Smooth muscle cell (in vitro differentiated cells): ENCODE data around the gene PPP2R2B. TPM values are rescaled to one million over a fixed set of nuclear protein-coding genes. Genes with fewer than 3 reads are reported as not detected.
A peak's percentile ranks its signal among the peaks of the same experiment; 100 is the strongest.
"Not testable (repeated sequence)": the region's sequence is repeated elsewhere in the genome, so short reads cannot be mapped to it uniquely, and the experiment has no call there.

ENCODE experiments used
- DNase-seq: peaks from one replicate; lab custom pipeline; 2025; ENCODE audit not compliant: unreplicated experiment; lab: John Stamatoyannopoulos, UW
- H2AFZ ChIP-seq: fragments of 200-600 bp; sonication (generic); 2 replicates; pipeline ENCODE4 v1.6.0; 2016; ENCODE audit warnings: antibody characterized with exemption, low read depth, mild to moderate bottlenecking
- H3F3A ChIP-seq: fragments of 200-600 bp; sonication (generic); 2 replicates; pipeline ENCODE4 v1.6.0; 2017; ENCODE audit warnings: antibody characterized with exemption, low read depth
- H3K27ac ChIP-seq: fragments of 200-600 bp; sonication (generic); 2 replicates; pipeline ENCODE4 v1.5.1; 2016; ENCODE audit warnings: low read depth, mild to moderate bottlenecking
- H3K27me3 ChIP-seq: fragments of 200-600 bp; sonication (generic); 2 replicates; pipeline ENCODE4 v1.6.1; 2016; ENCODE audit warnings: low read depth, mild to moderate bottlenecking
- H3K36me3 ChIP-seq: fragments of 200-600 bp; sonication (generic); 2 replicates; pipeline ENCODE4 v1.5.1; 2016; ENCODE audit warnings: low read depth
- H3K4me1 ChIP-seq: fragments of 200-600 bp; sonication (generic); 2 replicates; pipeline ENCODE4 v1.5.1; 2016; ENCODE audit warnings: low read depth
- H3K4me2 ChIP-seq: fragments of 200-600 bp; sonication (generic); 2 replicates; pipeline ENCODE4 v1.6.0; 2016; ENCODE audit warnings: mild to moderate bottlenecking
- H3K4me3 ChIP-seq: fragments of 200-600 bp; sonication (generic); 2 replicates; pipeline ENCODE4 v1.5.1; 2016; ENCODE audit warnings: mild to moderate bottlenecking
- H3K79me2 ChIP-seq: fragments of 200-600 bp; sonication (generic); 2 replicates; pipeline ENCODE4 v1.6.0; 2016; ENCODE audit warnings: low read depth, mild to moderate bottlenecking
- H3K9ac ChIP-seq: fragments of 200-600 bp; sonication (generic); 2 replicates; pipeline ENCODE4 v1.6.0; 2016; ENCODE audit warnings: low read depth
- H3K9me3 ChIP-seq: fragments of 200-600 bp; sonication (generic); replicated peaks from 2 replicates; pipeline ENCODE4 v1.5.1; 2016; ENCODE audit warnings: low read depth
- H4K20me1 ChIP-seq: fragments of 200-600 bp; sonication (generic); 2 replicates; pipeline ENCODE4 v1.6.0; 2016; ENCODE audit warnings: low read depth
- CTCF ChIP-seq: fragments of 200-600 bp; sonication (generic); IDR thresholded peaks from 2 replicates; pipeline ENCODE4 v1.5.1; 2017; ENCODE audit warnings: borderline replicate concordance, mild to moderate bottlenecking, antibody characterized with exemption; ENCODE audit not compliant: insufficient read depth, poor library complexity, severe bottlenecking
- WGBS: methylation state at CpG from one replicate; pipeline ENCODE4 v1.1.7; 2016; ENCODE audit warnings: low lambda C conversion rate; 5-methylcytosine and 5-hydroxymethylcytosine counted together
- polyA plus RNA-seq: library from polyadenylated mRNA; unstranded; fragments of >200 nt; fragmentation: Nextera tagmentation; extraction: Ambion mirVana; gene quantifications from 2 replicates; pipeline ENCODE4 v1.2.1, GENCODE V29; 2016
- total RNA-seq: library from RNA; depleted of rRNA; stranded (reverse); fragments of >200 nt; gene quantifications from 2 replicates; pipeline ENCODE4 v1.2.3, GENCODE V29; 2014

PPP2R2B gene
- total and polyA plus RNA-seq, 2 experiments from 2014 or later, result 0.89 to 2.2 TPM

GRCh38 chr5:146734936-146735577 lies 143.5 kb downstream of the PPP2R2B start:
- Histone ChIP-seq H3K36me3 (no peaks in the 10 kb centered on the region), H3K4me1 (no peaks in the 10 kb centered on the region), H3K9ac (no peak overlapping the region), H3K4me2 (no peak overlapping the region), H3F3A (no peaks in the 10 kb centered on the region), H4K20me1 (no peaks in the 10 kb centered on the region), H3K27me3 (no peaks in the 10 kb centered on the region), H3K4me3 (no peak overlapping the region), H3K9me3 (no peaks in the 10 kb centered on the region), H3K27ac (no peak overlapping the region), H2AFZ (no peak overlapping the region), H3K79me2 (no peaks in the 10 kb centered on the region)
- DNase-seq, result no peak
- TF ChIP-seq CTCF, result no peak
- WGBS, result 97% methylated on average over 5 of the region's 5 CpGs

- H3K9ac ChIP-seq, result no peak overlapping the region
- no peak overlapping the region for H2AFZ ChIP-seq
- H4K20me1 ChIP-seq, result no peaks in the 10 kb centered on the region
- WGBS, result 94% methylated on average over 3 of the region's 3 CpGs
- H3K27me3 ChIP-seq, result no peaks in the 10 kb centered on the region
- no peaks in the 10 kb centered on the region for H3K4me1 ChIP-seq
- no peak for DNase-seq
- no peaks in the 10 kb centered on the region for H3F3A ChIP-seq
- TF ChIP-seq CTCF, result no peak
- H3K4me3 ChIP-seq, result no peak overlapping the region
- H3K9me3 ChIP-seq, result peaks cover 6% of the 10 kb centered on the region
- no peaks in the 10 kb centered on the region for H3K79me2 ChIP-seq
- no peak overlapping the region for H3K4me2 ChIP-seq
- H3K27ac ChIP-seq, result no peak overlapping the region
- H3K36me3 ChIP-seq, result no peaks in the 10 kb centered on the region
Observed at GRCh38 chr5:146732962-146733361, 145.6 kb downstream of the PPP2R2B start.

GRCh38 chr5:146731909-146732659 lies 146.5 kb downstream of the PPP2R2B start:
- no peak for DNase-seq
- Histone ChIP-seq H2AFZ (no peak overlapping the region), H3K27ac (peak overlapping the region; percentile 34), H3K4me3 (no peak overlapping the region), H3K4me1 (no peaks in the 10 kb centered on the region), H3K9me3 (peaks cover 6% of the 10 kb centered on the region), H3F3A (no peaks in the 10 kb centered on the region), H3K9ac (no peak overlapping the region), H3K79me2 (no peaks in the 10 kb centered on the region), H3K27me3 (no peaks in the 10 kb centered on the region), H4K20me1 (no peaks in the 10 kb centered on the region), H3K4me2 (peak overlapping the region; percentile 40), H3K36me3 (no peaks in the 10 kb centered on the region)
- no peak for TF ChIP-seq CTCF
- WGBS, result 18% methylated on average over 5 of the region's 5 CpGs

GRCh38 chr5:146728746-146729145 lies 149.8 kb downstream of the PPP2R2B start:
- not testable (repeated sequence) for H3K27ac ChIP-seq, H3F3A ChIP-seq
- 97% methylated on average over 3 of the region's 3 CpGs for WGBS

More at GRCh38 chr5:146728746-146729145, 149.8 kb downstream of the PPP2R2B start:
- H3K9ac ChIP-seq, H3K79me2 ChIP-seq, H2AFZ ChIP-seq, H3K9me3 ChIP-seq, DNase-seq, H3K4me2 ChIP-seq, H3K4me1 ChIP-seq, H3K36me3 ChIP-seq, H3K27me3 ChIP-seq, H4K20me1 ChIP-seq, H3K4me3 ChIP-seq: not testable (repeated sequence)
